HepG2 (cell line): ENCODE results near the gene NEDD1.

Experiments
- CREB1 ChIP-seq, 2 experiments: fragments of 450-650 bp in 1 of 2; IDR thresholded peaks; 2 replicates each; pipeline ENCODE4 v1.6.1; 2016 to 2017; ENCODE audit warnings: control low read depth in 1 of 2, mild to moderate bottlenecking in 1 of 2, missing compliant biosample characterization in 1 of 2, missing genetic modification characterization in 1 of 2
- GLMP ChIP-seq: sonication (generic); formaldehyde crosslinking; IDR thresholded peaks from 2 replicates; pipeline ENCODE4 v1.9.0; 2021; ENCODE audit warnings: missing genetic modification reagents, mild to moderate bottlenecking, borderline replicate concordance
- HINFP ChIP-seq: sonication (generic); formaldehyde crosslinking; IDR thresholded peaks from 2 replicates; pipeline ENCODE4 v1.4.0; 2020; ENCODE audit warnings: low read depth, mild to moderate bottlenecking, missing genetic modification reagents
- TBL1XR1 ChIP-seq: fragments of 150-350 bp; IDR thresholded peaks from 2 replicates; pipeline ENCODE4 v1.6.1; 2014; ENCODE audit warnings: borderline replicate concordance, low read length; ENCODE audit not compliant: partially characterized antibody
- YY1 ChIP-seq: IDR thresholded peaks from 2 replicates; pipeline ENCODE4 v1.6.1; 2011; ENCODE audit warnings: low read length, low read depth, moderate library complexity, mild to moderate bottlenecking; ENCODE audit not compliant: insufficient read depth, insufficient replicate concordance
- ZNF260 ChIP-seq: sonication (generic); formaldehyde crosslinking; IDR thresholded peaks from 2 replicates; pipeline ENCODE4 v1.4.0; 2020; ENCODE audit warnings: missing genetic modification reagents, low read depth, mild to moderate bottlenecking, borderline replicate concordance
- ZNF282 ChIP-seq: fragments of 450-650 bp; IDR thresholded peaks from 2 replicates; pipeline ENCODE4 v1.6.1; 2018; ENCODE audit not compliant: partially characterized antibody
- ZNF3 ChIP-seq: IDR thresholded peaks from 2 replicates; pipeline ENCODE4 v1.7.0; 2017; ENCODE audit warnings: inconsistent platforms
- ZNF546 ChIP-seq: sonication (generic); formaldehyde crosslinking; conservative IDR thresholded peaks from 2 replicates; pipeline ENCODE4 v1.8.1; 2023; ENCODE audit warnings: mild to moderate bottlenecking, missing genetic modification reagents
- ZNF607 ChIP-seq: sonication (generic); formaldehyde crosslinking; IDR thresholded peaks from 2 replicates; pipeline ENCODE4 v1.5.1; 2020; ENCODE audit warnings: missing genetic modification reagents, mild to moderate bottlenecking, borderline replicate concordance
- ZNF777 ChIP-seq: sonication (generic); formaldehyde crosslinking; IDR thresholded peaks from 2 replicates; pipeline ENCODE4 v1.4.0; 2020; ENCODE audit warnings: missing genetic modification reagents
- ZNF879 ChIP-seq: sonication (generic); formaldehyde crosslinking; IDR thresholded peaks from 2 replicates; pipeline ENCODE4 v1.8.1; 2023; ENCODE audit warnings: missing genetic modification reagents

- no peak for TF ChIP-seq ZNF546 (CRISPR knock-in tag)
- no peak for TF ChIP-seq ZNF879 (CRISPR knock-in tag)
- TF ChIP-seq ZNF260 (CRISPR knock-in tag) = no peak
- no peak for TF ChIP-seq HINFP (CRISPR knock-in tag)
- no peak for TF ChIP-seq TBL1XR1
- no peak for TF ChIP-seq ZNF607
- TF ChIP-seq CREB1 (IDR thresholded peaks at IDR 0.05) = no peak
- no peak for TF ChIP-seq CREB1 (CRISPR knock-in tag; IDR thresholded peaks at IDR 0.05)
- TF ChIP-seq ZNF3 (CRISPR knock-in tag) = no peak
- no peak for TF ChIP-seq GLMP (CRISPR knock-in tag)
- TF ChIP-seq ZNF282 = no peak
- no peak for TF ChIP-seq ZNF777 (CRISPR knock-in tag)
- no peak for TF ChIP-seq YY1
Measured at GRCh38 chr12:96862326-96862725, 44.7 kb upstream of the NEDD1 start.
